Measurements from ENCODE around the gene GDPD5. TPM values are rescaled to one million over a fixed set of nuclear protein-coding genes. Genes with fewer than 3 reads are reported as not detected.

GDPD5 gene
- polyA plus RNA-seq (2011; rRNA removed) (5.0 and 7.7 TPM in 2 replicates), polyA minus RNA-seq (2011; rRNA and poly(A)+ RNA removed) (12.0 and 14.4 TPM in 2 replicates)

- peaks cover 15% of the 10 kb centered on the region; the same call in 1 of the 2 replicates for H3K27me3 ChIP-seq (ENCODE audit: control insufficient read depth, insufficient read depth, low read length)
Observed at GRCh38 chr11:75525433-75526191, at the start of gene GDPD5. Gene GDPD5, minus strand, starts transcription at chr11:75525941. Its CDS starts 48,206 bp downstream, at chr11:75477735.

GRCh38 chr11:75574698-75575602, 49.2 kb upstream of the GDPD5 start:
- ChIA-PET CTCF (interaction anchor here (0.7 to 7.0 kb wide), 12 partner anchors 10 to 186 kb away, joined by 3 to 74 read pairs (median 6); partner anchors contain the start of genes GDPD5 and SERPINH1), POLR2A (interaction anchor here (1.4 kb wide), 1 partner anchor 10 kb away, joined by 5 read pairs; no protein-coding TSS in a partner anchor)
- H3K36me3 ChIP-seq (ENCODE audit: control insufficient read depth, insufficient read depth, low read length), result peaks cover 40% of the 10 kb centered on the region
- peak; percentile 48 for TF ChIP-seq CTCF (IDR thresholded peaks at IDR 0.05; ENCODE audit: insufficient read depth, low read depth, low read length)
- no peak for DNase-seq (ENCODE audit: low read depth)
- no peaks in the 10 kb centered on the region for H3K27me3 ChIP-seq (ENCODE audit: control insufficient read depth, insufficient read depth, low read length)
- no peak overlapping the region for H3K4me3 ChIP-seq (ENCODE audit: low read depth, low read length)

More at GRCh38 chr11:75525433-75526191, at the start of gene GDPD5:
- no peak for DNase-seq (ENCODE audit: low read depth)
- Histone ChIP-seq H3K36me3 (ENCODE audit: control insufficient read depth, insufficient read depth, low read length) (no peaks in the 10 kb centered on the region; the same call in 1 of the 2 replicates), H3K4me3 (ENCODE audit: low read depth, low read length) (peak within 1 kb of the TSS; percentile 89)
- TF ChIP-seq CTCF (IDR thresholded peaks at IDR 0.05; ENCODE audit: insufficient read depth, low read depth, low read length), result peak; percentile 27; the same call in 1 of the 2 replicates
- ChIA-PET POLR2A (interaction anchor here (0.6 kb wide), 2 partner anchors 27 to 51 kb away, joined by 6 to 12 read pairs; no protein-coding TSS in a partner anchor), CTCF (interaction anchor here (0.7 to 2.7 kb wide), 11 partner anchors 24 to 137 kb away, joined by 3 to 25 read pairs (median 3); no protein-coding TSS in a partner anchor)

GRCh38 chr11:75572744-75573143, 47.0 kb upstream of the GDPD5 start:
- no peaks in the 10 kb centered on the region for H3K27me3 ChIP-seq (ENCODE audit: control insufficient read depth, insufficient read depth, low read length)
- TF ChIP-seq CTCF (IDR thresholded peaks at IDR 0.05; ENCODE audit: insufficient read depth, low read depth, low read length), result no peak
- DNase-seq (ENCODE audit: low read depth), result no peak
- H3K4me3 ChIP-seq (ENCODE audit: low read depth, low read length), result no peak overlapping the region
- H3K36me3 ChIP-seq (ENCODE audit: control insufficient read depth, insufficient read depth, low read length), result peaks cover 58% of the 10 kb centered on the region
- POLR2A ChIA-PET, result no interaction called here
- CTCF ChIA-PET, result interaction anchor here (0.9 to 7.0 kb wide), 4 partner anchors 9 to 51 kb away, joined by 3 to 74 read pairs (median 37); partner anchors contain the start of gene SERPINH1

- ChIA-PET POLR2A (interaction anchor here (0.6 kb wide), 1 partner anchor 12 kb away, joined by 5 read pairs; no protein-coding TSS in a partner anchor), CTCF (interaction anchor here (0.9 to 1.9 kb wide), 6 partner anchors 10 to 135 kb away, joined by 3 to 7 read pairs (median 4); no protein-coding TSS in a partner anchor)
- H3K36me3 ChIP-seq (ENCODE audit: control insufficient read depth, insufficient read depth, low read length), result peaks cover 67% of the 10 kb centered on the region
- no peak overlapping the region for H3K4me3 ChIP-seq (ENCODE audit: low read depth, low read length)
- H3K27me3 ChIP-seq (ENCODE audit: control insufficient read depth, insufficient read depth, low read length), result no peaks in the 10 kb centered on the region
- TF ChIP-seq CTCF (IDR thresholded peaks at IDR 0.05; ENCODE audit: insufficient read depth, low read depth, low read length), result no peak
- no peak for DNase-seq (ENCODE audit: low read depth)
Observed at GRCh38 chr11:75571625-75572024, 45.9 kb upstream of the GDPD5 start.

Measured in BJ (cell line).